A673 (cell line): ENCODE measurements around the gene ODAM.

Experiments used
- CTCF ChIP-seq: fragments of 300-800, 200-600 bp; sonication (generic); conservative IDR thresholded peaks from 2 replicates; pipeline ENCODE4 v1.5.1; 2017; ENCODE audit warnings: low read depth, mild to moderate bottlenecking, antibody characterized with exemption, low read length, moderate library complexity, mixed read lengths
- EZH2 ChIP-seq: fragments of 200-600 bp; sonication (generic); IDR thresholded peaks from 2 replicates; pipeline ENCODE4 v1.6.1; 2017; ENCODE audit warnings: borderline replicate concordance, low read depth, mild to moderate bottlenecking, mixed read lengths, antibody characterized with exemption, low read length; ENCODE audit not compliant: poor library complexity, severe bottlenecking

- no peak for TF ChIP-seq EZH2
- no peak for TF ChIP-seq CTCF
Measured at GRCh38 chr4:70181864-70182263, 13.7 kb upstream of the ODAM start.
